GM18508 (cell line): ENCODE results near the gene CEP250.

Experiments used
- ATAC-seq: cut with Tn5 transposase; IDR thresholded peaks from one replicate; pipeline ENCODE4 v1.9.1; 2021; ENCODE audit warnings: moderate number of reproducible peaks; ENCODE audit not compliant: insufficient read depth, unreplicated experiment

Gene CEP250, protein sequence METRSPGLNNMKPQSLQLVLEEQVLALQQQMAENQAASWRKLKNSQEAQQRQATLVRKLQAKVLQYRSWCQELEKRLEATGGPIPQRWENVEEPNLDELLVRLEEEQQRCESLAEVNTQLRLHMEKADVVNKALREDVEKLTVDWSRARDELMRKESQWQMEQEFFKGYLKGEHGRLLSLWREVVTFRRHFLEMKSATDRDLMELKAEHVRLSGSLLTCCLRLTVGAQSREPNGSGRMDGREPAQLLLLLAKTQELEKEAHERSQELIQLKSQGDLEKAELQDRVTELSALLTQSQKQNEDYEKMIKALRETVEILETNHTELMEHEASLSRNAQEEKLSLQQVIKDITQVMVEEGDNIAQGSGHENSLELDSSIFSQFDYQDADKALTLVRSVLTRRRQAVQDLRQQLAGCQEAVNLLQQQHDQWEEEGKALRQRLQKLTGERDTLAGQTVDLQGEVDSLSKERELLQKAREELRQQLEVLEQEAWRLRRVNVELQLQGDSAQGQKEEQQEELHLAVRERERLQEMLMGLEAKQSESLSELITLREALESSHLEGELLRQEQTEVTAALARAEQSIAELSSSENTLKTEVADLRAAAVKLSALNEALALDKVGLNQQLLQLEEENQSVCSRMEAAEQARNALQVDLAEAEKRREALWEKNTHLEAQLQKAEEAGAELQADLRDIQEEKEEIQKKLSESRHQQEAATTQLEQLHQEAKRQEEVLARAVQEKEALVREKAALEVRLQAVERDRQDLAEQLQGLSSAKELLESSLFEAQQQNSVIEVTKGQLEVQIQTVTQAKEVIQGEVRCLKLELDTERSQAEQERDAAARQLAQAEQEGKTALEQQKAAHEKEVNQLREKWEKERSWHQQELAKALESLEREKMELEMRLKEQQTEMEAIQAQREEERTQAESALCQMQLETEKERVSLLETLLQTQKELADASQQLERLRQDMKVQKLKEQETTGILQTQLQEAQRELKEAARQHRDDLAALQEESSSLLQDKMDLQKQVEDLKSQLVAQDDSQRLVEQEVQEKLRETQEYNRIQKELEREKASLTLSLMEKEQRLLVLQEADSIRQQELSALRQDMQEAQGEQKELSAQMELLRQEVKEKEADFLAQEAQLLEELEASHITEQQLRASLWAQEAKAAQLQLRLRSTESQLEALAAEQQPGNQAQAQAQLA (N-terminal part only)

DNA sequence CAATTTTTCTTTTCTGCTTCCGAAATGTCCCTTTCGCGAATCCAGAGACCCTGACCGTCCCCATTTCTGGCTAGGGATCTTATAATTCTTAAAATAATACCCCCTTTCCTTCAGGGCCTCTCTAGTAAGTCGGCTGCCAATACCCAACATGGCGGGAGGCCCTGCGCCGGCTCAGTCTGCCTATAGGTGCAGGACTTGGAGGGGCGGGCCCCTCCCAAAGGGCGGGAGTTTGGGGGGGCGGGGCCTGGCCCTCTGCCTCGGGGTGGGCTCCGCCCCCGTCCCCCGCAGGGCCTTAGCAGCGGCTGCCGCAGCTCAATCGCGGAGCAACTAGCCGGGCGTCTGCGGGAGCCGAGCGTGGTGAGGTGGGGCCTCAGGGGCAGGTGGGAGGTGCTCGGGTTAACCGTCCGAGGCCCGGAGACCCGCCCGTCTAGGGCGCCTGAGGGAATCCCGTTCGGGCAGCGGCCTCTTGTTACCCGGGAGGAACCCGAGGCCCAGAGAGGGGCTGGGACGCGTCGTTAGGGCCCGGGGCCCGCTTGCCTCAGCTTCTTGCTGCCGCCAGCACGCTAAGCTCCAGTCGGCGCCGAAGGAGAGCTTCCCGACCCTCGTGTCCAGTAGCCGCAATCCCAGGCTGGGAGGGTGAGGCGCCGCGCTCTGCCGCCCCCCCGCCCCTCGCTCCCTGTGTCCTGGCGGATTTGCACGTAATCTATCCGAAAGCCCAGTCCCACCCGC lies at the start of gene CEP250:
Gene CEP250 (plus strand): TSS at position 718 of the 729 bp plus-strand sequence. CDS start 6,770 bp downstream, outside the sequence.
- no peak for ATAC-seq

DNA sequence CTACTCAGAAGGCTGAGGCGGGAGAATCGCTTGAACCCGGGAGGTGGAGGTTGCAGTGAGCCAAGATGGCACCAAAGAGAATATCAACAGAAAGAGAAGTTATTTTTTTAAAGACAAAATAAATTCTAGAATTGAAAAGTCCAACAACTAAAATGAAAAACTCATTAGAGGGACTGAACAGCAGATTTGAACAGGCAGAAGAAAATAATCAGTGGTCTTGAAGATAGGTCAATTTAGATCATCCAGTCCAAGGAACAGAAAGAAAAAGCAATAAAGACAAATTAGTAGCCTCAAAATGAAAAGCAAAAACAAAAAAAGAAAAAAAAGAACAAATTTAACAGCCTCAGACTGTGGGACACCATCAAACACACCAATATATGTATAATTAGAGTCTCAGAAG lies 49.6 kb upstream of the CEP250 start:
- ATAC-seq, result no peak

GRCh38 chr20:35408270-35408669 lies 47.1 kb upstream of the CEP250 start:
- ATAC-seq, result no peak

DNA sequence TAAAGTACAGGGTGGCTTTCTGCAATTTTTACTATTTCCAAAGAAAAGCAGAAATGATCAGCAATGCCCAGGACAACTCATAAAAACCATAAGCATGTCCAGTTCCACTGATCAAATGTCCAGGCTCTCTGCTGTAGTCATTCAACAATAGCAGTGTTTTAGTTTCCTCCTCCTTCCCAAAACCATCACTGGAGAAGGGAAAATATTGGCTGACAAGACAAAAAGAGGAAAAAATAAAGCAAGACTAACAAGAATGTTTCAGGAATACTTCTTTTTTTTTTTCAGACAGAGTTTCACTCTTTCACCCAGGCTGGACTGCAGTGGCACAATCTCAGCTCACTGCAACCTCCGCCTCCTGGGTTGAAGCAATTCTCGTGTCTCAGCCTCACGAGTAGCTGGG lies 45.9 kb upstream of the CEP250 start:
- ATAC-seq, result no peak

DNA sequence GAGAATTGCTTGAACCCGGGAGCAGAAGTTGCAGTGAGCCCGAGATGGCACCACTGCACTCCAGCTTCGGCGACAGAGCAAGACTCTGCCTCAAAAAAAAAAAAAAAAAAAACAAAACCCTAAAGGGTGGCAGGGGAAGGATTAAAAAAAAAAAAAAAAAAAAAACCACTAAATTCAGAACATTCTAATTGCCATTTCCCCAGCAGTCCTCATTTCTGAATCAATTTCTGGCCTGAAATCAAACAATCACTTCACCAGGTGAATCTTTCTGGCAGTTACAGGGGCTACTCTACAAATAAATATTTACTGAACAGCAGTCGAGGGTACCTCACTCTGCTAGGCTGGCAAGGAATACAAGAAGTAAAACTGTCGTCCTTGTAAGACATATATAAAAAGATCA lies 44.8 kb upstream of the CEP250 start:
- no peak for ATAC-seq

- no peak for ATAC-seq
Observed at GRCh38 chr20:35421322-35421721, 34.1 kb upstream of the CEP250 start.

- ATAC-seq, result no peak
Observed at GRCh38 chr20:35431621-35432429, 23.6 kb upstream of the CEP250 start.

- ATAC-seq, result no peak
Observed at GRCh38 chr20:35432430-35432735, 23.0 kb upstream of the CEP250 start.

DNA sequence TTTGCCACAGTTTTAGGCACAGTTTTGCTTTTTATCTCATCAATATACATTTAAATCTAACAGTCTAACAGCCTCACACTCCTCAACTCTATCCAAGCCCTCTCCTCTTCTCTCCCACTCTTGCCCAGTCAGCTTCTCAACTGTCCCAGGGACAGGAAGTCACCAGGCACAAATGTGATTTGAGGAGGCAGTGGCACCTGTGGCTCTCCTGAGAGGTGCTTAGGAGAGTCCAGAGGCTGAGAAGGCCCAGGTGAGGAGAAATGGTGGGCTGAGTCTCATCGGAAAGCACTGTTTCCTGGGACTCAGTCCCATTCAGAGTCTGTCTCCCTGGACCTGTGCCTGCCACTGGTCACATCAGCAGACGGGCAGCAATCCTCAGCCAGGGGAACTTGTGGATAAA lies 22.1 kb upstream of the CEP250 start:
- ATAC-seq, result no peak

- no peak for ATAC-seq
Observed at GRCh38 chr20:35434085-35435005, 21.1 kb upstream of the CEP250 start.

GRCh38 chr20:35436177-35436573 lies 19.2 kb upstream of the CEP250 start:
- no peak for ATAC-seq

DNA sequence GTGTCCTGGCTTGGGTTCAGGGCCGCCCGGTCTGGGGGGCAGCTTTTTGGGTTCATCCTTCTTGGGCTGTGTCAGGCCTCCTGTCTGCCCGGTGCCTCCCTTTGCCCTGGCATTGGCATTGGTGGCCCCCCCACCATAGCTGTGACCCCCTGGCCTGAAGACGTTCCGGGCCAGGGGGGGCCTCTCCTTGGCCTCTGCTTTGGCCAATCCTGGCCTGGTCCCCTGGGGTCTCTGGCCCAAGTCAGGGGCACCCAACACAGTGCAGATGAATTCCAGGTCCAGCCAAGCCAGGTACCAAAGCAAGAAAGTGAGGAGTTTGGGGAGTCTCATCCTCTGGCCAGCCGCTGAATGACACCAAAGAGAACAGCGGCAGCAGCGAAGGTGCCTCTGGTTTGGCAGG lies 17.8 kb upstream of the CEP250 start:
- ATAC-seq, result no peak

- ATAC-seq, result no peak
Observed at GRCh38 chr20:35443003-35443402, 12.4 kb upstream of the CEP250 start.

DNA sequence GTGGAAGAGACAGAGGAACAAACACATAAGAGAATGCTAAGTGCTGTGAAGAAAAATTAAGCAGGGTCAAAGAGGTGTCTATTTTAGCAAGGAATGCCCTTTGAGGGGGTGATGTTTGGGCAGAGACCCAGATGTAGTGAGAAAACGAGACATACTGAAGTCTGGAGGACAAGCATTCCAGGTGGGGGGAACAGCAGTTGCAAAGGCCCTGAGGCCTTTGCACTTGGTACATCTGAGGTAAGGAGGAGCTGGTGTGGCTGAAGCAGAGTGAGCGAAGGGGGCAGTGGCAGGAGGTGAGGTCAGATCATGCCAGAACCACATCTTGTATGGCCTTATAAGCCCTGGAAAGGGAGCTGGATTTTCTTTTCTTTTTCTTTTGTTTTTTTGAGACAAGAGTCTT lies 11.2 kb upstream of the CEP250 start:
- no peak for ATAC-seq

- no peak for ATAC-seq
Observed at GRCh38 chr20:35446356-35447078, 8.9 kb upstream of the CEP250 start.

DNA sequence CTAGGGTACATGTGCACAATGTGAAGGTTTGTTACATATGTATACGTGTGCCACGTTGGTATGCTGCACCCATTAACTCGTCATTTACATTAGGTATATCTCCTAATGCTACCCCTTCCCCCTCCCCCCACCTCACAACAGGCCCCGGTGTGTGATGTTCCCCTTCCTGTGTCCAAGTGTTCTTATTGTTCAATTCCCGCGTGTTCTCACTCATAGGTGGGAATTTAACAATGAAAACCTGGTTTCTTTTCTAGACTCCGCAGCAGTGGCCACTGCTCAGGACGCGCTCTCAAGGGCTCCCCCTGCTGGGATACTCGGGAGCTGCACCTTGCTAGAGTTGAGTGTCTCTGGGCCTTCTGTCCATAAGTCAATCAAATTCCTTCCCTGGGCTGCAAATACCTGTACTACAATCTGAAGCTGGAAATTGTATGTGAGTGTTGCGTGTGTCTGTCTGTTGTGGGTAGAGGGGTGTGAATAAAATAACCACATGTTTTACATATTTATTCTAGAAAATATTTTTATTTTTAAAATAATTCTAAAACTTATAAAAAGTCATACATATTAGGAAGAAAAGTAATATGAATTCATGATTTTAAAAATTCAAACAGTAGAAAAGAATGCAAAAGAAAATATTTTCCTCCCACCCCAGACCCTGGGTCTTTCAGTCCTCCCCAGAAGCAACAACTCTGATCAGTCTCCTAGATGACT lies 8.2 kb upstream of the CEP250 start:
- ATAC-seq, result no peak

GRCh38 chr20:35448788-35449373 lies 6.5 kb upstream of the CEP250 start:
- no peak for ATAC-seq
